Measurements from ENCODE around the gene OPTN.
A peak's percentile ranks its signal among the peaks of the same experiment; 100 is the strongest.
"Not testable (repeated sequence)": the region's sequence is repeated elsewhere in the genome, so short reads cannot be mapped to it uniquely, and the experiment has no call there.

The OPTN gene

GRCh38 chr10:13115832-13116803, 16.2 kb downstream of the OPTN start:
- H3K4me3 ChIP-seq (ENCODE audit: low read depth, low read length), result no peak overlapping the region

GRCh38 chr10:13117841-13118783, 18.1 kb downstream of the OPTN start:
- DNase-seq (ENCODE audit: low read depth), result no peak
- no peak overlapping the region for H3K4me3 ChIP-seq (ENCODE audit: low read depth, low read length)

More at GRCh38 chr10:13115832-13116803, 16.2 kb downstream of the OPTN start:
- DNase-seq (ENCODE audit: low read depth), result no peak

GRCh38 chr10:13118784-13119410, 18.9 kb downstream of the OPTN start:
- no peak overlapping the region for H3K4me3 ChIP-seq (ENCODE audit: low read depth, low read length)
- no peak for DNase-seq (ENCODE audit: low read depth)

- no peak overlapping the region for H3K4me3 ChIP-seq (ENCODE audit: low read depth, low read length)
Observed at GRCh38 chr10:13120786-13121499, 21.0 kb downstream of the OPTN start.

GRCh38 chr10:13121500-13121854, 21.5 kb downstream of the OPTN start:
- no peak for DNase-seq (ENCODE audit: low read depth)
- H3K4me3 ChIP-seq (ENCODE audit: low read depth, low read length), result no peak overlapping the region

More at GRCh38 chr10:13120786-13121499, 21.0 kb downstream of the OPTN start:
- DNase-seq (ENCODE audit: low read depth), result peak; percentile 26

GRCh38 chr10:13136651-13137050, 36.7 kb downstream of the OPTN start:
- H3K4me3 ChIP-seq (ENCODE audit: low read depth, low read length), result no peak overlapping the region
- DNase-seq (ENCODE audit: low read depth), result no peak

GRCh38 chr10:13139150-13139549, 39.2 kb downstream of the OPTN start:
- no peak for DNase-seq (ENCODE audit: low read depth)
- no peak overlapping the region for H3K4me3 ChIP-seq (ENCODE audit: low read depth, low read length)

- H3K4me3 ChIP-seq (ENCODE audit: low read depth, low read length), result no peak overlapping the region
- no peak for DNase-seq (ENCODE audit: low read depth)
Observed at GRCh38 chr10:13139676-13140075, 39.7 kb downstream of the OPTN start.

GRCh38 chr10:13140627-13141190, 40.7 kb downstream of the OPTN start:
- H3K4me3 ChIP-seq (ENCODE audit: low read depth, low read length), result no peak overlapping the region
- no peak for DNase-seq (ENCODE audit: low read depth)

- no peak overlapping the region for H3K4me3 ChIP-seq (ENCODE audit: low read depth, low read length)
- no peak for DNase-seq (ENCODE audit: low read depth)
Observed at GRCh38 chr10:13143766-13144165, 43.8 kb downstream of the OPTN start.

GRCh38 chr10:13144814-13145213, 44.9 kb downstream of the OPTN start:
- no peak for DNase-seq (ENCODE audit: low read depth)
- H3K4me3 ChIP-seq (ENCODE audit: low read depth, low read length), result no peak overlapping the region

GRCh38 chr10:13146379-13146778, 46.4 kb downstream of the OPTN start:
- no peak overlapping the region for H3K4me3 ChIP-seq (ENCODE audit: low read depth, low read length)
- DNase-seq (ENCODE audit: low read depth), result no peak

- no peak overlapping the region for H3K4me3 ChIP-seq (ENCODE audit: low read depth, low read length)
- DNase-seq (ENCODE audit: low read depth), result no peak
Observed at GRCh38 chr10:13147161-13147560, 47.2 kb downstream of the OPTN start.

- H3K4me3 ChIP-seq (ENCODE audit: low read depth, low read length), result no peak overlapping the region
- DNase-seq (ENCODE audit: low read depth), result no peak
Observed at GRCh38 chr10:13152296-13152695, 52.3 kb downstream of the OPTN start.

GRCh38 chr10:13155860-13156259, 55.9 kb downstream of the OPTN start:
- DNase-seq (ENCODE audit: low read depth); H3K4me3 ChIP-seq (ENCODE audit: low read depth, low read length): not testable (repeated sequence)

GRCh38 chr10:13158401-13158800, 58.4 kb downstream of the OPTN start:
- DNase-seq (ENCODE audit: low read depth), result no peak

GRCh38 chr10:13160934-13161856, 61.2 kb downstream of the OPTN start, which contains the start of gene MCM10:
TSS of gene MCM10 (plus strand) at chr10:13161558. CDS start at chr10:13164203, 2,645 bp downstream.
- peak within 1 kb of the TSS; percentile 78 for H3K4me3 ChIP-seq (ENCODE audit: low read depth, low read length)
- peak; percentile 98 for DNase-seq (ENCODE audit: low read depth)

More at GRCh38 chr10:13158401-13158800, 58.4 kb downstream of the OPTN start:
- H3K4me3 ChIP-seq (ENCODE audit: low read depth, low read length), result peak overlapping the region; percentile 9
